GM12891 (cell line): ENCODE results near the gene PDCD4.

Source experiments
- POLR2AphosphoS5 ChIP-seq: IDR thresholded peaks from 2 replicates; pipeline ENCODE4 v1.6.1; 2011; ENCODE audit warnings: low read depth, low read length, control low read depth
- SPI1 ChIP-seq: IDR thresholded peaks from 2 replicates; pipeline ENCODE4 v1.6.1; 2011; ENCODE audit warnings: low read depth, low read length, control low read depth
- TAF1 ChIP-seq: IDR thresholded peaks from 2 replicates; pipeline ENCODE4 v1.6.1; 2011; ENCODE audit warnings: low read depth, low read length, control low read depth

- TF ChIP-seq POLR2AphosphoS5 (no peak), TAF1 (no peak), SPI1 (no peak)
Observed at GRCh38 chr10:110848106-110848505, 23.6 kb upstream of the PDCD4 start.
